Stimulated activated CD4-positive, alpha-beta T cell treated with anti-CD3 and anti-CD28 coated beads, Interleukin-1b, Interleukin-23, amount 100 ng/mL, for 4 hours (primary cell): ENCODE data around the gene AARS2.

Experiments used
- DNase-seq, 2 donors: peaks; one replicate each; pipeline ENCODE4 v3.0.0-alpha.2; 2020; ENCODE audit warnings: low read depth in 2 of 2

The AARS2 gene

GRCh38 chr6:44301106-44301505, 12.0 kb downstream of the AARS2 start:
- no peak for DNase-seq

- DNase-seq = no peak
Measured at GRCh38 chr6:44300292-44300823, 12.8 kb downstream of the AARS2 start.

GRCh38 chr6:44298864-44299263, 14.3 kb downstream of the AARS2 start:
- no peak for DNase-seq

GRCh38 chr6:44298055-44298803, 14.9 kb downstream of the AARS2 start:
- no peak for DNase-seq

- peak; percentile 30 to 56 for DNase-seq
Measured at GRCh38 chr6:44297063-44298038, 15.8 kb downstream of the AARS2 start.

DNA sequence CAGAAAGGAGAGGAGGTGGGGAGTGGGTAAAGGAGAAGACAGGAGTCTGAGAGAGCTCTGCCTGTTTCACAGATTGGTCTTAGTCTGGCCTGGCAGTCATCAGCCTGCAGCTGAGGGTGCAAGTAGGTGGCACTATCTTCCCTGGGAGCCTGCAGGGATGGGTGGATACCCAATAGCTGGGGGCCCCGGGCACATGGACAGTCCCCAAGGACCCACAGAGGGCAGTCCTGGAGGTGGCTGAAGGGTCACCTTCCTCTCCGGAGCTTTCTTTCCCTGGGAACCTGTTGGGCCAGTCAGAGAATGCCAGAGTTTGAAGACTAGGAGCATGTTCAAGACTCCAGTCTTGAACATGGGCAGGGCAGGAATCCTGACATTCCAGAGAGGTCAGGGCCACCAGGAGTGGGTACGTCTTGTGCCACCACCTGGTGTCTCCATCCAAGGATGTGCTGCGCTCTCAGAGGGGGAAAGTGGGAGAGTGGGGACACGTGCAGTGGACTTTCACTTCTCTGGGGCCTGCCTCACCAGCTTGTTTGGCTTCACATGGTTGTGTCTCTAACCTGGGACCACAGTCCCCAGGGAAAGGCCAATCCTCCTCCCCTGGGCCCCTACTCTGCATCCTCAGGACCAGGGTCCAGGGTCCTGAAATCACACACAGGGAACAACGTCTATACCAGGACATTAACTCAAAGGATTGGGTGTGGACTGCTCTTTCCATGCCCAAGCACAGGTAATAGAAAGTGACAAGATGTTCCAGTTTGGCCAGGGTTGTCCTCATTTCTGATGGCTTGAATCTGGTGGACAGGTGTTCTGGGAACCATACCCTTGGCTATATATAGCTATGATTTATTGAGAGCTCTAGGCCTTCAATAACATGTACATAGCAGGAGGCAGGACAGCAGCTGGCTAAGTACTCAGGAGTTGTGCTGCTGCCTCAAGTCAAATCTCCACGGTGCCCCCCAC, 18.0 kb downstream of the AARS2 start:
- DNase-seq = no peak

GRCh38 chr6:44292661-44293365, 20.3 kb downstream of the AARS2 start:
- no peak for DNase-seq

- no peak for DNase-seq
Measured at GRCh38 chr6:44291841-44292240, 21.3 kb downstream of the AARS2 start.

- no peak for DNase-seq
Measured at GRCh38 chr6:44289726-44290260, 23.4 kb downstream of the AARS2 start.

DNA sequence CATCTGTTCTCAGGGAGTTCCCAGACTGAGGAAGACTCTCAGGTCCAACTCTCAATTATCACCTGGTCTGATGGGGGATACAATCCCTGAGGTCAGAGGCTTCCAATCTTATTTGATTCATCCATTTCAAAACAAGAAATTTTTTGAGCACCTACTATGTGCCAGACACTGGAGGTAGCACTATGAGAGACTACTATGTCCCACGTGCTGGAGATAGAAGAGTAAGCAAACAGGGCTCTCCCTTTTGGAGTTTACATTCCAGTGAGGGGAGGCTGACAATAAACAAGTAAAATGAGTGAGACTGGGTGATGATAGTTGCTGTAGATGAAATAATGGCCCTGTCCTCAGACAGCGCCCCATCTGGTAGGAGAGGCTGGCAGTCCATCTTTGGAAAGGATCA, 26.4 kb downstream of the AARS2 start:
- DNase-seq = no peak

DNA sequence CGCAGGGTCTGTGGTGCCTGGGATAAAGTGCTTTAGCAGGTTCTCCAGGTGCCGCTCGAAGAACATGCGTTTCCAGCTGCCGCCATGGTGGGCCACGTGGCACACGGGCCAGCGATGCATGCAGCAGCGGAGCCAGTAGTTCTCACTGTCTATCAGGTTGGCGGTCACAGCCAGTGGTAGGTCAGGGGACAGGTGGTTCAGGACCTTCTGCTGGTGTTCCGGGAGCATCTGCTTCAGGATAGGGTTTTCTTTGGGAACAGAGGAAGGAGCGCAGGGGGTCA, 26.9 kb downstream of the AARS2 start:
- DNase-seq = no peak

DNA sequence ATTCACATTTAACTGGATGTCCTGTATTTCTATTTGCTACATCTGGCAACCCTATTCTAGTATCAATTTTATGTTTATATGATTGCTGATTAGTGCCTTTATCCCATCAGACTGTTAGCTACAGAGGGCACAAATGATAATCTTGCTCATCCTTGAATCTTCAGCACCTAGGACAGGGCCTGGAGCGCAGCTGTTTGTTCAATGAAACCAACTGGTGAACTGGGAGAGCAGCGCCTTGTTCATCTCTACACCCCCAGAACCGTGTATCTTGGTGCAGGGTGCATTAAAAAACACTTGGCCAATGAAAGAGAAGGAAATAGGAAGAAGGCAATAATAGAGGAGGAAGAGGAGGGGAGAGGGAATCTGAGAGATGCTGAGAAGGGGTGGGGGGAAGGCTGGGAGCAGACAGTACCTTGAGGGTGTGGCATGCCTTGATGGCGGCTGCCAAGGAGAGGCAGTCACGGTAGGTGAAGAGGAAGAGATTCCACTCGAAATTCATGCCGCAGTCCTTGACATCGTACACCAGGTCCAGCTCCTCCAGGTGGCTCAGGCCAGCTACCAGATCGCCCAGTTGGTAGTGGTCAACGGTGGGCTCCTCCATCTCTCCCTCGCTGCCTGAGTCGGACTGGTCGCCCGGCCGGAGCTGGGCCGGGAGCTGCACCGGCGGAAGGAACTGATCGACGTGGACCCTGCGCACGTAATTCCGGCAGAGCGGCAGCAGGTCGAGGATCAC, 27.4 kb downstream of the AARS2 start:
- DNase-seq = no peak

DNA sequence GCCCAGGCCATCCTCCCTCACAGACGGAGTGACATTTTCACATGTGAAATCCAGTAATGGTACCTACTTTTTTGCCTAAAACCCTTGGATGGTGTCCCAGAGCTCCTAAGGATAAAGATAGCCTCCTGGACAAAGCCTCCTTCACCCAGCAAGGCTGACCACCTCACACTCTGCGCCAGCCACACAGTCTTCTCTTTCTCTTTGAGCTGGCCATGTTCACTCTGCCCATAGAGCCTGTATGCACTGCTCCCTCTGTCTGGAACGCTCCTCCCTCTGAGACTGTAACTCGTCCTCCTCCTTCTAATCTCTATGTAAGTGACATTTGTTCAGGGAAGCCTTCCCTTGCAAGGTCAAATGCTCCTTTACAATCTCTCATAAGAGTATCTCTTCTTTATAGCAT, 28.3 kb downstream of the AARS2 start:
- no peak for DNase-seq

- no peak for DNase-seq
Measured at GRCh38 chr6:44284121-44284520, 29.0 kb downstream of the AARS2 start.

GRCh38 chr6:44278774-44279697, 34.1 kb downstream of the AARS2 start:
- no peak for DNase-seq

GRCh38 chr6:44278315-44278714, 34.8 kb downstream of the AARS2 start:
- DNase-seq = no peak

GRCh38 chr6:44277763-44278162, 35.4 kb downstream of the AARS2 start:
- no peak for DNase-seq

DNA sequence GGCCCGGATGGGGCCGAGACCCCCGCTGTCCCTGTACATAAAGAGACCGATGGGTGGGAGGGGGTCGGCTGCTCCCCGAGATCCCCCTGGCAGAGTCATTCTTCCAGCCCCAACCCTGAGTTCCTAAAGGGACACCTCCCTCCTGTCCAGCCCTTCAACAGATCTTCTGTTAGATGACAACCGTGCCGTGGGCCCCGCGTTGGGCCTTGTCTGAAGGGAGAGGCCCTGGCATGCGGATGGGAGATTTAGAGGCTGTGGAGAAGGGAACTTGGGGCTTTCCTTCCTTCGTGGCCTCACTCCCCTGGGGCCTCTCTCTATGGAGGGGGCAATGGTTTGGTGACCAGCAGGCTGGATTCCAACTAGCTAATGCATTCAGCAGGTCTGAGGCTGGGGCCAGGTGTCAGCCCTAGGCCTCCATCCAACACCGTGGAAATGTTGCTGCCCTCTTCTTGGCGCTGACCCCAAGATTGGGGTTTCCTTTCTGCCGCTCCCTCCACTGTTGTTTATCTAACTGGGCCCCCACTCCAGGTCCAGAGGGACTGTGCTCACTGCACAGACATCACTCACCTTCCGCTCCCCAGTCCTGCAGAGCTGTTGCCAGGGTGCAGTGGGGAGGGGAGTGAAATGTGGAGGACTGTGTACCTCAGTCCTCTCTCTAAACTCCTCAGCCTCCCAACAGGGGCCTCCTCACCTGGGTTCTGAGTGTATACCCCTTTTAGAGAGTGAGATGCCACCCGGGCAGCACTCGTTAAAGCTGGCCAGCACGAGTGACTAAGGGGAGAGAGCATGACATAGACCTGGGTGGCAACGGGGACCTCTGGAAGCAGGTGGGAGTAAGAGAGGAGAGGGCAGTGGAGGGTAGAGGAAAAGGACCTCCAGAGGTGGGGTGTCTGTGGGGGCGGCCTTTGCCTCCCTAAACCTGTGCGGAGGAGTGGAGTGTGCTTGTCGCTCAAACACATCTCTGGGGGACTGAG, 36.2 kb downstream of the AARS2 start:
- no peak for DNase-seq
